ENCODE data around the gene SLC16A9. TPM values are rescaled to one million over a fixed set of nuclear protein-coding genes. Genes with fewer than 3 reads are reported as not detected.

The SLC16A9 gene
- total RNA-seq, 1 donor from 2014 or later, result 0.06 TPM

DNA sequence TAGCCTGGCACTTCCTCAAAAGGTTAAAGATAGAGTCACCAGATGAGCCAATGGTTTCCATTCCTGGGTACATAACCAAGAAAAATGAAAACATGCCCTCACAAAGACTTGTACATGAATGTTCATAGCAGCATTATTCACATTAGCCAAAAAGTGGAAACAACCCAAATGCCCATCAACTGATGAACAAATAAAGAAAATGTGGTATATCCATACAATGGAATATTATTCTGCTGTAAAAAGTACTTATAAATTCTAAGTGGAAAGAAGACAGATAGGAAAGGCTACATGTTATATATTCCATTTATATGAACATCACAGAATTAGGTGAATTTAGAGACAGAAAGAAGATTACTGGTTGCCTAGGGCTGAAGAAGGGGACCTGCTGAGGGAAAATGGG lies 10.7 kb upstream of the SLC16A9 start:
- no peak for DNase-seq (ENCODE audit: low spot score)

DNA sequence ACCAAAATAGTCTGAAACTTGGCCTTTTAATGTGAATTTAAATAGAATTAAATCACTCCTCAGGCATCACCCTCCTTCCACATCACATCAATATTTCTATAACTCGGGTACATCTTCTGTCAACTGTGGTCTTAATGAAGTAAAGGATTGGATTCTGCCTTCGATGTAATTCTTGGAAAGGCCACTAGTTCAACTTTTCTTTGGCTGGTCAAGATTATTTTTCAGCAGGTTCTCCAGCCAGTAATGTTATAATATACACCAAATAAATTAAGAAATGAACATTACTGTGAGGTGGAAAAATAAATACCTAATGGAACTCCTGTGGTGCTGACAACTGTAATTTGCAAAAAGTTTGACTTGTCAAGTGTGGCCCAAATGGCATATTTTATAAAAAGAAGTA lies 9.7 kb upstream of the SLC16A9 start:
- no peak for DNase-seq (ENCODE audit: low spot score)

DNA sequence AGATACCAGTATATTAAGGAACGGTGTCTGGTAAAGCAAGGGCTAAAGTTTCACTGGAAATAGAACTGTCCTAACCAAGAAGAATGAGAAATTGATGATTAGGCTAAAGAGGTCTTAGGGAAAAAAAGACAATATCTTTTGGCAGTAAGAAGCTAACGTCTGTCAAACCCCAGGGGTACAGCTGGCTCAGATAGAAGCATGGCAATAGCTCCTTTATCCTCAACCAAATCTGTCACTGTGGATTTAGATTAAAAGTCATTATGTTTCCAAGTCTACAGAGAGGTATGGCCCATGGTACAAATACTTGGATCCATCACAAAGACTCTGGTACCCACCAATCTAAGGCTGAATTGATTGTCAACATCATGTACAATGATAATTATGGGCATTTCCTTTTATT lies 8.6 kb upstream of the SLC16A9 start:
- DNase-seq (ENCODE audit: low spot score), result no peak

DNA sequence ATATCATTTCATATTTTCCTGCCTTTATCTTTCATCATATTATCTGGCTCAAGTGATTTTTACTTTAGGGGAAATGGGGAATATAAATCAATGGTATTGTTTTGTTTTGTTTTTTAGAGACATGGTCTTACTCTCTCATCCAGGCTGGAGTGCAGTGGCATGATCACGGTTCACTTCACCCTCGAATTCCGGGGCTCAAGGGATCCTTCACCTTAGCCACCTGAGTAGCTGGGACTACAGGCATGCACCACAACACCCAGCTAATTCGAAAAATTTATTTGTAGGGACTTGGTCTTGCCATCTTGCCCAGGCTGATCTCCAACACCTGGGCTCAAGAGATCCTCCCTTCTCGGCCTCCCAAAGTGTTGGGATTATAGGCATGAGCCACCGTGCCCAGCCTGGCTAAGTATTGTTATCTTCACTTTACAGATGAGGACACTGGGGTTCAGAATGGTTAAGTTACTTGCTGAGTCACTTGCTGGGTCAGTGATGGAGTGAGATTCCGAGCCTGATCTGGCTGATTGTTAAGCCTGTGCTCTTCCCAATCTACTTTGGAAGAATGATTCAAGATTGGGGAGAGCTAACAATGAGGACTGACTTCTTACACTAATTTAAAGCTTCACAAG lies 3.7 kb upstream of the SLC16A9 start:
- no peak for DNase-seq (ENCODE audit: low spot score)

DNA sequence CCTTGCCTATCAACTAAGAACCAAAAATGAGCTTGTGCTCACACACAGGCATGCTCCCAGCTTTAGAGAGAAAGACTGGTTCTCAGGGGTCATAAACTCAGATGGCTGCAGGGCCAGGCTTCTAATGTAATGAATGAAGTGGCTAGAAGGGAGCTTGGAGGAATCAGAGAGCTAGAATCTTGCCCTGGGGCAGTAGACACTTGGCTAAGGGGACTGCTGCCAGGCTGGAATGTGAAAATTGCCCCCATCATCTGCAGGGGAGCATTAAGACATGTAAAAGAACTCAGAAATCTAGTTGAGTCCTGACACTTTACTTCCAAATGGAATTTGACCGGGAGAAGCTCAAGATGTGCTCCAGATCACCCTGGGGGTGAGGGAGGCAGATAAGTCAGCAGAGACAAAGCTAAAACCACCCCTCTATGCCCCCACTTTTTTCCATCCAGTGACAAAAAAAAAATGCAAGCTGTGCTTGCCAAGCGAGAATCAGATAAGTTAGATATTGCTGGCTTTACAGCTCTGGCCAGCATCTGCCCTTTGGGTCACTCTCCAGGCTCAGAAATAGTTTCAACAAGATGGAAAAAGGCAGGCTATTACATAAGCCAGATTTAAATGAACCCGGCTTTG lies 2.3 kb upstream of the SLC16A9 start:
- DNase-seq (ENCODE audit: low spot score), result no peak

DNA sequence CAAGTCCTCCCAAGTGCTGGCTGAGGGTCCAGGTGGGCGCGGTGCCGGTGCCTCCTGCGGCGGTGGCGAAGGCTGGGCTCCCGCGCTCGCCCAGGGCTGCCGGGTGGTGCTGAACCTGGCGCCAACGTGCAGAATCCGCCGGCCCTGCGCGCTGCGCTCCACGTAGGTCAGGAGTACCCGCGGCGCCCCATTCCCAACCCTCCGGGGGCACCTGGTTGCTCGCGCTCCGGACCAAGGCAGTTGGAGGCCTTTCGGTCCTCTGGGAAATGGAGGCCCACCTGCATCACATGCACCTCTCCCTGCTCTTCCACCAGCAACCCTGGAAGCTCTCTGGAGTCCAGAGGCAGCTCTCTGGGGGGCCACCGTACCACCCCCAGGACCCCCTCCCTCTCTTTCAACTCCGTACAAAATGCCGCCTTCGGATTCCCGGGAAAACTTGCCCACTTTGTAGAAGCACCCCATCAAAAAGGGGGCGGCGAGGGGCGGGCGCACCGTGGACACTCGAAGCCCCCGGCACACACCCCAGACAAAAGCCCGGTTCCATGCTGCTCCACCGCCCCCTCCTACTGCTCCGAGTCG lies 745 bp downstream of the SLC16A9 start:
- DNase-seq (ENCODE audit: low spot score), result no peak

DNA sequence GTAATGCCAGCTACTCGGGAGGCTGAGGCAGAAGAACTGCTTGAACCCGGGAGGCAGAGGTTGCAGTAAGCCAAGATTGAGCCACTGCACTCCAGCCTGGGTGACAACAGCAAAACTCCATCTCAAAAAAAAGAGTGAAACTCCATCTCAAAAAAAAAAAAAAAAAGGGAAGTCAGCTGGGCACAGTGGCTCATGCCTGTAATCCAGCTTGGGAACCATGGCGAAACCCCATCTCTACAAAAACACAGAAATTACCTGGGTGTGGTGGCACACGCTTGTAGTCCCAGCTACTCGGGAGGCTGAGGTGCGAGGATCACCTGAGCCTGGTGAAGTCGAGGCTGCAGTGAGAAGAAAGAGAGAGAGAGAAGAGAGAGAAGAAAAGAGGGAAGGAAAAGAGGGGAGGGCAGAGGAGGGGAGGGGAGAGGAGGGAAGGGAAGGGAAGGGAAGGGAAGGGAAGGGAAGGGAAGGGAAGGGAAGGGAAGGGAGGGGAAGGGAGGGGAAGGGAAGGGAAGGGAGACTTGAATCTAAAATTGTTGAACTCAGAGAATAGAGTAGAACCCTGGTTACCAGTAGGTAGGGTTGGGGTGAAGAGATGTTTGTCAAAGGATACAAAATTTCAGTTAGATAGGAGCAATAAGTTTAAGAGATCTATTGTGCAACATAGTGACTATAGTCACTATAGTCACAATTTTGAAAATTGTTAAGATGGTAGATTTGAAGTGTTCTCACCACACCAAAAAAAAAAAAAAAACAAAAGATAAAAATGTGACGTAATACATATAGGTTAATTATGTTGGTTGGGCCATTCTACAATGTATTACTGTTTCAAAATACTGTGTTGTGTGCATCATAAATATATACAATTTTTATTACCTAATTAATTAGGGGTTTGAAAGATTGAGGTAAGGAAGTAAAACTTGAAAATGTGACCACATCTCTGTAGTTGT lies 2.5 kb downstream of the SLC16A9 start:
- no peak for DNase-seq (ENCODE audit: low spot score)

DNA sequence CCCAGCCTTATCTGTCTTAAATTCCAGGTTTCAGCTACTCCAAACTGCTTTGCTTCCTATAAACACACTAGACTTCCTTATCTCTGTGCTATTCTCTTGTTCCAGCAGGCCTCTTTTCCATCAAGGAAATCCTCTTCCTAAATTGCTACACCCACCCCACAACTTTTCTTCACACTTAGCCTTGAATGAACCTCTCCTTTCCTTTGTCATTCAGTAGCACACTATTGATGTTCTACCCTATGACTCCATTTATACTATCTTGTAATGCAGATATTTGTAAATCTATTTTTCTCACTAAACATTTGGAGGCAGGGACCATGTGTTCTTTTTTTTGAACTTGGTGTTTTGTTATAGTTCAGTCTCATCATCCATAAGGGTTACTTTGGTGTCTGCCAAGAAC lies 3.7 kb downstream of the SLC16A9 start:
- DNase-seq (ENCODE audit: low spot score), result no peak

DNA sequence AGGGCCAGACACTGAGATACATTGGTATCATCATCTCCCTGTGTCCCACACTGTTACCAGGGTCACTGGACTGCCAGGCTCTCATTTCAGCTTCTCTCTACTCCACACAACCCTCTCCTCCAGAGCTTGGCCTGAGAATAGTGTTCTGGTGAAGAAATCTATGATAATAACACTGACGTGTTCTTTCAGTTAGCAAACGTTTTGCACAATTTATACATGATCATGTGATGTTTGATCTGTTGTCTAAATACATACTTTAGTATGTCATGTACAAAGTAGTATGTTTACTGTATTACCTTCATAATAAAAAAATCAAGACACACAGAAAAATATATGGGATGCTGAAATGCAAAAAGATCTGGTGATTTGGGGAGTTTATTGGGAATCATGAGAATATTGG lies 5.0 kb downstream of the SLC16A9 start:
- DNase-seq (ENCODE audit: low spot score), result no peak

DNA sequence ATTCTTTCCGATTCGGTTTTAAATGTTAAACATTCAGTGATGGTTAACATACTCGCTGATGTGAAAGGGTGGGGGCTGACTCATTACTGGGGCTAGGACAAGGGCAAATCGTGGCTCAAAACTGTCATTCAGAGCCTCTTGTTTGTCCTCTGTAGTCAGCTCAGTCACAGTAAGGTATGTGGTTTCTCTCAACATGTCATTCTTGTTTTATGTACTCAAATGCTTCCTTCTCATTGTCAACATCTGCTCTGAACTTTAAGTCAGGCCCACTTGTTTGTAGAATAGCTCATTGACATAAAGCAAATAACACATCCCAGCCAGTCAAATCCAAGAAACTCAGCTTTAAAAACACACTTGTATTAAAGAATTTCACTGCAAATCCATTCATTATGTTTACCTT lies 7.3 kb downstream of the SLC16A9 start:
- DNase-seq (ENCODE audit: low spot score), result no peak

DNA sequence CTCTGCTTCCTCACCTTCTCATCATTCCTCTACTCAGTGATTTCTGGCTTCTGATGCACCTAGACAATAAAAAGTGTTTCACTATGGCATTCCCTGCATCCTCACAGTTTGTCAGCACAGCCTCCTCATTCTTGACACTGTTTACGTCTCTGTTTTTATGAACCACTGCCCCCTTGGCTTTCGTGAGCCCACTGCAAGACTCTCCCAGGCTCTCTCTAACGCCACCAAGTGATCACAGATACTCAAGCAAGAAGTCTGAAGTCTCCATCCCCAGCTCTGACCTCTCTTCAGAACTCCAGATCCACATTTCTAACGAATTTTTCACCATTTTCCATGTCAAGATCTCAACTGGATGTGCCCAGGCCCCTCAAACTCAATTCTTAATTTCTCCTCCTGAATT lies 8.9 kb downstream of the SLC16A9 start:
- DNase-seq (ENCODE audit: low spot score), result no peak

DNA sequence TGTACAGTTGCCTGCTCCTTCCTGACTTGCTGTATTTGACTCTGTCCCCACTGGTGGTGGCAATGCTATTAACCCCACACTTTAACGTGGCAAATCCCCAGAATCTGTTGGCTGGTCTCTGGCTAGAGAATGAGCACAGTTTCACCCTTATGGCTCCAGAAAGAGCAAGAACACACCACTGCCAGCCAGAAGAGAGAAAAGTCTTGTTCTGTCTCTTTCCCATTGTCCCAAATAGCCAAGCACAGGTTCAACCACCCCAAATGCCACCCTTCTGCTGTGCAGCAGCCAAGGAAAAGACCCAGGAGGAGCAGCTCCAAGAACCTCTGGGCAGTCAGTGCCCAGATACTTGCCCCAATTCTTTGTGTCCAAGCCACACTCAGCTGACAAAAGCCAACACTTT lies 11.3 kb downstream of the SLC16A9 start:
- DNase-seq (ENCODE audit: low spot score), result no peak

DNA sequence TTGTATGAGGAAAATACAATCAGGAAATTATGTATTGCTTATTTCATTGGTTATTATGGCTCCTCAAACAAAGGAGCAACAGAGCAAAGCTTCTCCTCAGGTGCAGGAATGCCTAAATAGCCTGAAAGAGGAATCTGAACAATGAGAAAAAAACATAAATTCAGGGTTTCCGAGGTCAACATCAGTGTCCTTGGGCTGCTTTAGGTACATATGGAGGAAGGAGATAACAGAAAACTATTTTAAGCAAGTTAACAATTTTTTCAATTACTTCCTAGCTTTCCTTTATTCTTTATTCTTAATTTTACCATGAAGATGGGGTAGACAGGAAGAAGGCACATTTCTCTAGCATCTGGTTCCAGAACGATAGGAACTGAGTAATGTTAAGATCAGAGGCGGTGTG lies 14.0 kb downstream of the SLC16A9 start:
- no peak for DNase-seq (ENCODE audit: low spot score)

DNA sequence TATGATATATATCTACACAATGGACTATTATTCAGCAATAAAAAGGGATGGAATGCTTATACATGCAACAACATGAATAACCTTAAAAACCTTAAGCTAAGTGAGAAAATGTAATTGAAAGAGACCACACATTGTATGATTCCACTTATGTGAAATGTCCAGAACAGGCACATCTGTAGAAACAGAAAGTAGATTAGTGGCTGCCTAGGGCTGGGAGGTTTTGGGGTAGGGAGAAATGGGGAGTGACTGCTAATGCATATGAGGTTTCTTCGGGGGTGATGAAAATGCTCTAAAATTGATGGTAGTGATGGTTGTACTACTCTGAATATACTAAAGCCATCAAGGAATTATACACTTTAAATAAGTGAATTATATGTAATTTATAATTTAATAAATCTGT lies 14.7 kb downstream of the SLC16A9 start:
- DNase-seq (ENCODE audit: low spot score), result no peak

DNA sequence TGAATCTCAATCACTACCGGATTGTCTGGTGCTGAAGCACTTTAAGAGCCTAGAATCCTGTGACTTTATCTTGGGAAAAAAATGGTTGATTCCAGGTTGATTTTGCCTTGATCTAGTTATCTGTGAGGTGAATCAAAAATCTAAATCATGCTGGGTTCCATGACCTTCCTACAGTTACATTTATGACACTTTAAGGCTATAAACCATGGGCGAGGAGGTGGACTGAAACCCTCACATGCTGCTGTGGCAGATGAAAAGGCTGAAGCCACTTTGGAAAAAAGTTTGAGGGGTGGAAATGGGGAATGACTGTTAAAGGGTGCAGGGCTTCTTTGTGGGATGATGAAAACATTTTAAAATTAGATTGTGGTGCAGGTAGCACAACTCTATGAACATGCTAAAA lies 17.5 kb downstream of the SLC16A9 start:
- DNase-seq (ENCODE audit: low spot score), result no peak

DNA sequence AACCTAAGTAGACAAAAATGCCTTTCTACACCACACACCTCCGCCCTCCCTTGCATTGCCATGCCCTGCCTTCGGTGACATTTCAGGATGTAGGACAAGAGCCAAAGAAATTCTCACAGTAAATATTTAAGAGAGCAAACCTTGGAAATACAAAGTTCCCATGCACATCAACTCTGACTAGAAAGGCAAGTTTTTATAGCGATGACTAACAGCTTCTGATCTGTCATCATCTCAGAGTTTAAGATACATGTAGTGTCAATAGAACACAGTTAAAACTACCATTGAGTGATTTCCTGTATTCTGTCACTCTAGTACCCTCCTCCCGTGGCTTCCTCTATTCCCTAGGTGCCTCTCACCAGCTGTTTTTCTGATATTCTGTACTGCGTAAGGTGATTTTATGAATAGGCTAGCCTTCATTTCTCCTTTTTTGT lies 20.7 kb downstream of the SLC16A9 start:
- DNase-seq (ENCODE audit: low spot score), result no peak

DNA sequence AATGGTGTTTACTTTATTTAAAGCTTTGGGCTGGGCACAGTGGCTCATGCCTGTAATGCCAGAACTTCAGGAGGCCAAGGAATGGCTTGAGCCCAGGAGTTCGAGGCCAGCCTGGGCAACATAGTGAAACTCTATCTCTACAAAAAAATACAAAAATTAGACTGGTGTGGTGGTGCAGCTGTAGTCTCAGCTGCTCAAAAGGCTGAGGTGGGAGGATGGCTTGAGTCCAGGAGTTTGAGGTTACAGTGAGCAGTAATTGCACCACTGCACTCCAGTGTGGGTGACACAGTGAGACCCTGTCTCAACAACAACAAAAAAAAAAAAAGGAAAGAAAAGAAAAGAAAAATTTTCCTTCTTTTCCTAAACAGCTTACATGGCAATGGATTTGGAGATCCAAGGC lies 22.0 kb downstream of the SLC16A9 start:
- no peak for DNase-seq (ENCODE audit: low spot score)

DNA sequence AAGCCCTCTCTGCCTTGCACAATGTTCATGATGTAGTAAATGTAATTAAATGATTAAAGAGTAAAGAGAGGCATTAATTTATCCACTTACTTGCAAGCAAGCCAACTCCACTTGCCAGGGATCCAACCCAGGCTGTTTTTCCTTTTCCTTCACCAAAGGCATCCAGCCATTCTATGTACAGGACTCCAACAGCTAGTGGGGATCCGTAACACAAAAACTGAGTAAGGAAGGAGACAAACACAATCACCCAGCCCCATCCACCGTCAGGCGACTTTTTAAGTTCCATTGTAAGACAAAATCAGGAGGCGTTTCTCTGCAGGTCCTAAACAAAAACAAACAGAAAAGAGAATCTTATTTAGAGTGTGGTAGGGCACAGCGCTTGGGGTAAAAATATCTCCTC lies 25.6 kb downstream of the SLC16A9 start:
- DNase-seq (ENCODE audit: low spot score), result no peak

DNA sequence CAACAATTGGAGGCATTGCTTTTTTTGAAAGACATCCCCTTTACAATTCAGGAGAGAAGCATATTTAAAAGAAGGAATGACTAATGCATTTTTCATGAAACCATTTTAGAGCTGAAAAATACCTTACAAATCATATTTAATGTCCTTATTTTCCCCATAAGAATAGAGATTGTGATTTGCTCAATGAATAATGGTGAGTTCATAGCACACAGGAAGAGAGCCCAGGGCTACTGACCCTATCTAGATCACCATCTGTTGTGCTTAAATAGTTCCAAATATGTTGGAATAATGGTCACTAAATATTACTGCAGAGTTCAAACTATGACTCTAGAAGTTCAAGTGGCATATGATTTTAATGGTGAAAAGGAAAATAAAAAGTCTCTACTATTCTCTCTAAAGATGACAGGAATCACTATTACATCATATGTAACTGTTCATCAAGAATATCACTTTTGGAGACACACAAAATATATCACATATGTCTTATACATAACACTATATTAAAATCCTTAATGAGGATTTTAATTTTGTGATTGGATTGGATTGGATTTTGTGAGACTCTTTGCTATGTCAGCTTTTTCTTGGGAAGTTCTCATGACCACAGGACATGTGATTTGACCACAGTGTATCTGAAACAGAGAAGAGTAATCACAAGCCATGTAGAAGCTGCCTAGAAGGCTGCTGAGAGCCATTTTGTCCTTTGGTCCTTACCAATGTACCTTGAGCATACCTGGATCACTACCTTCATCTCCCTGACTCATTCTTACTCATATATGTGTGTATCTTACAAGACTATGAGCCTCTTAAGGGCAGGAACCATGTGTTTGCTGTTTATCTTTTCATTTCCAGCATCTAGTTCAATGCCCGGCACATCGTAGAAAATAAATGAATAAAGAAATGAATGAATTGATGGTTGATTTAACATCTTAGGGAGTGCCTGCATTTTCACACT lies 26.4 kb downstream of the SLC16A9 start:
- DNase-seq (ENCODE audit: low spot score), result no peak

DNA sequence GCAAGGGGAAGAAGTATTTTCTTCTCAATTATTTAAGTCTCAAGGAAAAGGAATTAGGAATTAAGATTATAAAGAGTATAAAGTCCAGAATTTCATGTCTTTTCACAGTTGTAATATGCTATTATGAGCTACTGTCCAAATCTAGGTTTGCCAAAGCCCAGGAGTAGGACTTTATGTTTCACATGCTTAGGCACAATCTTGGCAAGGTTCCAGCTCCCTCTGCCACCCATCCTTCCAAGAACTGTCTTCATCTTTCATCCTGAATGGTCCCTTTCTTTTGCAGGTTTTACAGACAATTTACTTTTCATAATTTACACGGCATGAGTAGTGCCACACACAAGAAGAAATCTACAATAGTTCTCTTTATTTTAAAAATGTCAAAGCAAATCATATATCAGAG lies 29.5 kb downstream of the SLC16A9 start:
- no peak for DNase-seq (ENCODE audit: low spot score)

DNA sequence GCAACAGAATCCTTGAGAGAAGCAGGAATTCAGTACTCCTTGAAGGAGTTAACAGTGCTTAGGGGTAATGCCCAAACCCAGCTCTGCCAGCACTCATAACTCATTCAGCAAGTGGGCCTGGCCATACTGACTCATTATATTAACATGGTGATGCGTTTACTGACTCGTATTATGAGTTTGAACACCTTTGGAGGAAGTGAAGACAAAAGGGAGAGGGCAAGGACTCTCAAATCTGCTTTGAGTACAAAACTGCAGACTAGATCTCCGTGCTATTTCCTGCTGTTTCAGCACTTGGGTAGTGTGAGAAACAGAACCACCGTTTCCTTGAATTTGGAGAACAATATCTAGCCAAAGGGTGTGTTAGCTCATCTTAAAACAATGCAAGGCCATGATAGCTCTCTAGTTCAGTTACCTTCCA lies 30.8 kb downstream of the SLC16A9 start:
- no peak for DNase-seq (ENCODE audit: low spot score)

Measured in mesenteric fat pad (tissue), 1 donor.